ENCODE results near the gene HSBP1.

HSBP1 gene

GRCh38 chr16:83806036-83806435 is 1.7 kb upstream of the HSBP1 start (continued):
- no peak for TF ChIP-seq ARNTL (CRISPR knock-in tag; IDR thresholded peaks at IDR 0.05; ENCODE audit: borderline replicate concordance, low read depth)
- TF ChIP-seq ZNF565 (CRISPR knock-in tag; conservative IDR thresholded peaks at IDR 0.05; ENCODE audit: low read depth), result no peak
- no peak for TF ChIP-seq ZNF70 (CRISPR knock-in tag; IDR thresholded peaks at IDR 0.05)

- no peak for TF ChIP-seq GLIS3 (CRISPR knock-in tag; IDR thresholded peaks at IDR 0.05)
- TF ChIP-seq CREB5 (CRISPR knock-in tag; IDR thresholded peaks at IDR 0.05; ENCODE audit: low read depth), result no peak
- TF ChIP-seq, protein P1, sequence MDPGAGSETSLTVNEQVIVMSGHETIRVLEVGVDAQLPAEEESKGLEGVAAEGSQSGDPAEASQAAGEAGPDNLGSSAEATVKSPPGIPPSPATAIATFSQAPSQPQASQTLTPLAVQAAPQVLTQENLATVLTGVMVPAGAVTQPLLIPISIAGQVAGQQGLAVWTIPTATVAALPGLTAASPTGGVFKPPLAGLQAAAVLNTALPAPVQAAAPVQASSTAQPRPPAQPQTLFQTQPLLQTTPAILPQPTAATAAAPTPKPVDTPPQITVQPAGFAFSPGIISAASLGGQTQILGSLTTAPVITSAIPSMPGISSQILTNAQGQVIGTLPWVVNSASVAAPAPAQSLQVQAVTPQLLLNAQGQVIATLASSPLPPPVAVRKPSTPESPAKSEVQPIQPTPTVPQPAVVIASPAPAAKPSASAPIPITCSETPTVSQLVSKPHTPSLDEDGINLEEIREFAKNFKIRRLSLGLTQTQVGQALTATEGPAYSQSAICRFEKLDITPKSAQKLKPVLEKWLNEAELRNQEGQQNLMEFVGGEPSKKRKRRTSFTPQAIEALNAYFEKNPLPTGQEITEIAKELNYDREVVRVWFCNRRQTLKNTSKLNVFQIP (CRISPR knock-in tag; IDR thresholded peaks at IDR 0.05; ENCODE audit: borderline replicate concordance, low read depth), result no peak
- TF ChIP-seq SNAI2 (CRISPR knock-in tag; IDR thresholded peaks at IDR 0.05), result no peak
- no peak for TF ChIP-seq RARB (CRISPR knock-in tag; IDR thresholded peaks at IDR 0.05)
- no peak for TF ChIP-seq ZNF70 (CRISPR knock-in tag; IDR thresholded peaks at IDR 0.05)
- no peak for TF ChIP-seq ZFP3 (CRISPR knock-in tag; IDR thresholded peaks at IDR 0.05)
- TF ChIP-seq BACH2 (CRISPR knock-in tag; IDR thresholded peaks at IDR 0.05; ENCODE audit: borderline replicate concordance), result no peak
- TF ChIP-seq, protein P2, sequence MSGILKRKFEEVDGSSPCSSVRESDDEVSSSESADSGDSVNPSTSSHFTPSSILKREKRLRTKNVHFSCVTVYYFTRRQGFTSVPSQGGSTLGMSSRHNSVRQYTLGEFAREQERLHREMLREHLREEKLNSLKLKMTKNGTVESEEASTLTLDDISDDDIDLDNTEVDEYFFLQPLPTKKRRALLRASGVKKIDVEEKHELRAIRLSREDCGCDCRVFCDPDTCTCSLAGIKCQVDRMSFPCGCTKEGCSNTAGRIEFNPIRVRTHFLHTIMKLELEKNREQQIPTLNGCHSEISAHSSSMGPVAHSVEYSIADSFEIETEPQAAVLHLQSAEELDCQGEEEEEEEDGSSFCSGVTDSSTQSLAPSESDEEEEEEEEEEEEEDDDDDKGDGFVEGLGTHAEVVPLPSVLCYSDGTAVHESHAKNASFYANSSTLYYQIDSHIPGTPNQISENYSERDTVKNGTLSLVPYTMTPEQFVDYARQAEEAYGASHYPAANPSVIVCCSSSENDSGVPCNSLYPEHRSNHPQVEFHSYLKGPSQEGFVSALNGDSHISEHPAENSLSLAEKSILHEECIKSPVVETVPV (CRISPR knock-in tag; IDR thresholded peaks at IDR 0.05), result no peak
- TF ChIP-seq ZNF8 (CRISPR knock-in tag; IDR thresholded peaks at IDR 0.05), result no peak
- TF ChIP-seq, protein P3, sequence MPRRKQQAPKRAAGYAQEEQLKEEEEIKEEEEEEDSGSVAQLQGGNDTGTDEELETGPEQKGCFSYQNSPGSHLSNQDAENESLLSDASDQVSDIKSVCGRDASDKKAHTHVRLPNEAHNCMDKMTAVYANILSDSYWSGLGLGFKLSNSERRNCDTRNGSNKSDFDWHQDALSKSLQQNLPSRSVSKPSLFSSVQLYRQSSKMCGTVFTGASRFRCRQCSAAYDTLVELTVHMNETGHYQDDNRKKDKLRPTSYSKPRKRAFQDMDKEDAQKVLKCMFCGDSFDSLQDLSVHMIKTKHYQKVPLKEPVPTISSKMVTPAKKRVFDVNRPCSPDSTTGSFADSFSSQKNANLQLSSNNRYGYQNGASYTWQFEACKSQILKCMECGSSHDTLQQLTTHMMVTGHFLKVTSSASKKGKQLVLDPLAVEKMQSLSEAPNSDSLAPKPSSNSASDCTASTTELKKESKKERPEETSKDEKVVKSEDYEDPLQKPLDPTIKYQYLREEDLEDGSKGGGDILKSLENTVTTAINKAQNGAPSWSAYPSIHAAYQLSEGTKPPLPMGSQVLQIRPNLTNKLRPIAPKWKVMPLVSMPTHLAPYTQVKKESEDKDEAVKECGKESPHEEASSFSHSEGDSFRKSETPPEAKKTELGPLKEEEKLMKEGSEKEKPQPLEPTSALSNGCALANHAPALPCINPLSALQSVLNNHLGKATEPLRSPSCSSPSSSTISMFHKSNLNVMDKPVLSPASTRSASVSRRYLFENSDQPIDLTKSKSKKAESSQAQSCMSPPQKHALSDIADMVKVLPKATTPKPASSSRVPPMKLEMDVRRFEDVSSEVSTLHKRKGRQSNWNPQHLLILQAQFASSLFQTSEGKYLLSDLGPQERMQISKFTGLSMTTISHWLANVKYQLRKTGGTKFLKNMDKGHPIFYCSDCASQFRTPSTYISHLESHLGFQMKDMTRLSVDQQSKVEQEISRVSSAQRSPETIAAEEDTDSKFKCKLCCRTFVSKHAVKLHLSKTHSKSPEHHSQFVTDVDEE (CRISPR knock-in tag; IDR thresholded peaks at IDR 0.05), result no peak
- TF ChIP-seq ARNTL (CRISPR knock-in tag; IDR thresholded peaks at IDR 0.05; ENCODE audit: borderline replicate concordance, low read depth), result no peak
- TF ChIP-seq PPARA (CRISPR knock-in tag; IDR thresholded peaks at IDR 0.05; ENCODE audit: borderline replicate concordance), result no peak
- TF ChIP-seq TCF4 (CRISPR knock-in tag; IDR thresholded peaks at IDR 0.05; ENCODE audit: borderline replicate concordance), result no peak
- no peak for TF ChIP-seq ESRRG (CRISPR knock-in tag; IDR thresholded peaks at IDR 0.05)
- no peak for TF ChIP-seq TOX (CRISPR knock-in tag; IDR thresholded peaks at IDR 0.05; ENCODE audit: borderline replicate concordance)
- TF ChIP-seq ZC3H10 (CRISPR knock-in tag; IDR thresholded peaks at IDR 0.05), result no peak
- ATAC-seq, result no peak
Observed at GRCh38 chr16:83806731-83807130, 1.0 kb upstream of the HSBP1 start.

DNA sequence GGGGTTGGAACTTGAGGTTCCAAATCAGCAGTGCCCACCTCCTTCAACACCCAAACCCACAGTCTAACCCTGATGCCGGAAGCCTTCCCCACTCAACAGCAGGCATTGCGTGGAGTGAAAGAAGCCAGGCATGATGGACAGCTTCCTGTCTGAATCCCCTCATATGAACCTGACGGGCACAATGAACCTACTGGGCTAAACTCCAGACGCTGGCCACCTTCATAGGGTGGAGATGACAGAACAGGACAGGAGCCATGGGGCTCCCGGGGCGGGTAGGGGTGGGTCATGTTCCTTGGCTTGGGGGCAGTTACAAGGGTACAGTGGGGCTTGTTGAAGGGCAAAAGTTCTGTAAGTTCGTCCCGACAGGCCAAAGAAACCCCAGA is 460 bp upstream of the HSBP1 start:
- ATAC-seq, result no peak
- TF ChIP-seq CSDC2 (CRISPR knock-in tag; IDR thresholded peaks at IDR 0.05), result no peak
- TF ChIP-seq, protein P1 (CRISPR knock-in tag; IDR thresholded peaks at IDR 0.05; ENCODE audit: borderline replicate concordance, low read depth), result no peak
- TF ChIP-seq OSR1 (CRISPR knock-in tag; IDR thresholded peaks at IDR 0.05), result no peak
- TF ChIP-seq GLIS3 (CRISPR knock-in tag; IDR thresholded peaks at IDR 0.05), result no peak

DNA sequence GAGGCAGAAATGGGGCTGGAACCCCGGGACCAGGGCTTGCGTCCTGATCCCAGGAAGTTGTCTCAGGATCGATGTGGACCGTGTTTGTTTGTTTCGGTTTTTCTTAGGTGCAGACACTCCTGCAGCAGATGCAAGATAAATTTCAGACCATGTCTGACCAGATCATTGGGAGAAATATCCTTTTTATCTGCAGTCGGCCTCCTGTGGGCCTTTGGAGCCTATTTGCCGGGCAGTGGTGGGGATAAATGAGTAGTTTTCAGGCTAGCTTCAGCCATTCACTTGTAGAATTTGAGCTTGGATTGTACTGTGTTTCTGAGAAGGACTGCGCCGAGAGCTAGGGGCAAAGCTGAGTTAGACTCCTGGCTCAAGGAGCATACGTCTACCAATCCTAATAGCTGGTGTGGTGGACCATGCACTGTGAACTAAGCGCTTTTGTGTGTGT is 816 bp downstream of the HSBP1 start:
- peak; percentile 31; the same call in 2 of the 3 replicates for ATAC-seq
- TF ChIP-seq GLIS3 (CRISPR knock-in tag; IDR thresholded peaks at IDR 0.05) (no peak), TOX (CRISPR knock-in tag; IDR thresholded peaks at IDR 0.05; ENCODE audit: borderline replicate concordance) (no peak), PATZ1 (CRISPR knock-in tag; IDR thresholded peaks at IDR 0.05; ENCODE audit: borderline replicate concordance) (no peak), ZNF70 (CRISPR knock-in tag; IDR thresholded peaks at IDR 0.05) (no peak), BACH2 (CRISPR knock-in tag; IDR thresholded peaks at IDR 0.05; ENCODE audit: borderline replicate concordance) (no peak), SNAI2 (CRISPR knock-in tag; IDR thresholded peaks at IDR 0.05) (no peak)
- TF ChIP-seq, protein P3 (CRISPR knock-in tag; IDR thresholded peaks at IDR 0.05), result no peak

Measured in SK-N-SH treated with all-trans-retinoic acid at 6 μM for 48 hours (cell line).